Sigmoid colon (tissue), 4 donors: ENCODE results near the gene KLRB1.

Experiments
- EP300 ChIP-seq, 4 donors: sonication (generic); formaldehyde crosslinking; IDR thresholded peaks; one replicate each; pipeline ENCODE4 v1.6.1; 2017; ENCODE audit warnings: antibody characterized with exemption in 4 of 4
- POLR2A ChIP-seq, 2 donors: fragments of 450-650 bp; IDR thresholded peaks; one replicate each; pipeline ENCODE4 v1.6.1; 2016; ENCODE audit warnings: antibody characterized with exemption in 2 of 2, mild to moderate bottlenecking in 2 of 2, moderate library complexity in 2 of 2
- POLR2AphosphoS5 ChIP-seq, 4 donors: sonication (generic); formaldehyde crosslinking; IDR thresholded peaks; one replicate each; pipeline ENCODE4 v1.6.1; 2017; ENCODE audit warnings: antibody characterized with exemption in 4 of 4
- TF ChIP-seq, protein P1 (sequence below), 4 experiments: fragments of 450-650 bp in 3 of 4; fragments of 200-600 bp in 1 of 4; IDR thresholded peaks; one replicate each; pipeline ENCODE4 v1.5.1; 2016 to 2019; ENCODE audit warnings: antibody characterized with exemption in 4 of 4, mild to moderate bottlenecking in 3 of 4, moderate library complexity in 2 of 4

- TF ChIP-seq, protein P1, sequence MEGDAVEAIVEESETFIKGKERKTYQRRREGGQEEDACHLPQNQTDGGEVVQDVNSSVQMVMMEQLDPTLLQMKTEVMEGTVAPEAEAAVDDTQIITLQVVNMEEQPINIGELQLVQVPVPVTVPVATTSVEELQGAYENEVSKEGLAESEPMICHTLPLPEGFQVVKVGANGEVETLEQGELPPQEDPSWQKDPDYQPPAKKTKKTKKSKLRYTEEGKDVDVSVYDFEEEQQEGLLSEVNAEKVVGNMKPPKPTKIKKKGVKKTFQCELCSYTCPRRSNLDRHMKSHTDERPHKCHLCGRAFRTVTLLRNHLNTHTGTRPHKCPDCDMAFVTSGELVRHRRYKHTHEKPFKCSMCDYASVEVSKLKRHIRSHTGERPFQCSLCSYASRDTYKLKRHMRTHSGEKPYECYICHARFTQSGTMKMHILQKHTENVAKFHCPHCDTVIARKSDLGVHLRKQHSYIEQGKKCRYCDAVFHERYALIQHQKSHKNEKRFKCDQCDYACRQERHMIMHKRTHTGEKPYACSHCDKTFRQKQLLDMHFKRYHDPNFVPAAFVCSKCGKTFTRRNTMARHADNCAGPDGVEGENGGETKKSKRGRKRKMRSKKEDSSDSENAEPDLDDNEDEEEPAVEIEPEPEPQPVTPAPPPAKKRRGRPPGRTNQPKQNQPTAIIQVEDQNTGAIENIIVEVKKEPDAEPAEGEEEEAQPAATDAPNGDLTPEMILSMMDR (IDR thresholded peaks at IDR 0.05): no peak
- TF ChIP-seq POLR2A (IDR thresholded peaks at IDR 0.05) (no peak), EP300 (IDR thresholded peaks at IDR 0.05) (no peak), POLR2AphosphoS5 (IDR thresholded peaks at IDR 0.05) (no peak)
Observed at GRCh38 chr12:9605483-9605882, 2.2 kb downstream of the KLRB1 start.
